ENCODE measurements around the gene TMEM214. TPM values are rescaled to one million over a fixed set of nuclear protein-coding genes. Genes with fewer than 3 reads are reported as not detected.

TMEM214 gene
- polyA plus RNA-seq, 1 donor (not counting 4 experiments of a cell fraction or from before 2014, with no cell fraction given): 38.0 TPM

DNA sequence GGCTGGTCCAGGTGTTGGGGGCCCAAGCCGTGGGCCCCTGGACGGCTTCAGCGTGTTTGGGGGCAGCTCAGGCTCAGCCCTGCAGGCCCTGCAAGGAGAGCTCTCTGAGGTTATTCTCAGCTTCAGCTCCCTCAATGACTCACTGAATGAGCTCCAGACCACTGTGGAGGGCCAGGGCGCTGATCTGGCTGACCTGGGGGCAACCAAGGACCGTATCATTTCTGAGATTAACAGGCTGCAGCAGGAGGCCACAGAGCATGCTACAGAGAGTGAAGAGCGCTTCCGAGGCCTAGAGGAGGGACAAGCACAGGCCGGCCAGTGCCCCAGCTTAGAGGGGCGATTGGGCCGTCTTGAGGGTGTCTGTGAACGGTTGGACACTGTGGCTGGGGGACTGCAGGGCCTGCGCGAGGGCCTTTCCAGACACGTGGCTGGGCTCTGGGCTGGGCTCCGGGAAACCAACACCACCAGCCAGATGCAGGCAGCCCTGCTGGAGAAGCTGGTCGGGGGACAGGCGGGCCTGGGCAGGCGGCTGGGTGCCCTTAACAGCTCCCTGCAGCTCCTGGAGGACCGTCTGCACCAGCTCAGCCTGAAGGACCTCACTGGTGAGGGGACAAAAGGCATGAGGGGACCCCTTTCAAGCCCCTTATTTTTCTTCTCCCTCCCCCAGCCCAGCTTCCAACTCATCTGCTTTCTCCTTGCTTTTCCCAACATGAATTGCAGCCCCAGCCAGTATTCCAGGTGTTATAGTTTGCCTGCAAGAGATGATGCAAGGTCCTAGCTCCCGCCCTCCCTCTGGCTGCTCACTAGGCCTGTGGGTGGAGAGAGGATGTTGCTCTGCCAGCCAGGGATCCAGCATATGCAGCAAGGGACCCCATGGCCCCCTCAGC, 50.9 kb downstream of the TMEM214 start:
- no peak for DNase-seq (ENCODE audit: low read depth, low spot score)
- H4K20me1 ChIP-seq (ENCODE audit: control insufficient read depth, extremely low read depth, insufficient read depth, low read length): no peaks in the 10 kb centered on the region
- FAIRE-seq: no peak
- peaks cover 18% of the 10 kb centered on the region for H3K4me1 ChIP-seq (ENCODE audit: control insufficient read depth, extremely low read depth, insufficient read depth, low read length)
- no peaks in the 10 kb centered on the region for H3K36me3 ChIP-seq (ENCODE audit: control insufficient read depth in 2 of 2, extremely low read depth in 1 of 2, insufficient read depth in 2 of 2, low read length in 2 of 2)
- dilution Hi-C loops (cut with MboI; ENCODE audit: extremely low pct_ligation_motif_present, low sequenced_read_pairs): no loop called here
- TF ChIP-seq, protein P1, sequence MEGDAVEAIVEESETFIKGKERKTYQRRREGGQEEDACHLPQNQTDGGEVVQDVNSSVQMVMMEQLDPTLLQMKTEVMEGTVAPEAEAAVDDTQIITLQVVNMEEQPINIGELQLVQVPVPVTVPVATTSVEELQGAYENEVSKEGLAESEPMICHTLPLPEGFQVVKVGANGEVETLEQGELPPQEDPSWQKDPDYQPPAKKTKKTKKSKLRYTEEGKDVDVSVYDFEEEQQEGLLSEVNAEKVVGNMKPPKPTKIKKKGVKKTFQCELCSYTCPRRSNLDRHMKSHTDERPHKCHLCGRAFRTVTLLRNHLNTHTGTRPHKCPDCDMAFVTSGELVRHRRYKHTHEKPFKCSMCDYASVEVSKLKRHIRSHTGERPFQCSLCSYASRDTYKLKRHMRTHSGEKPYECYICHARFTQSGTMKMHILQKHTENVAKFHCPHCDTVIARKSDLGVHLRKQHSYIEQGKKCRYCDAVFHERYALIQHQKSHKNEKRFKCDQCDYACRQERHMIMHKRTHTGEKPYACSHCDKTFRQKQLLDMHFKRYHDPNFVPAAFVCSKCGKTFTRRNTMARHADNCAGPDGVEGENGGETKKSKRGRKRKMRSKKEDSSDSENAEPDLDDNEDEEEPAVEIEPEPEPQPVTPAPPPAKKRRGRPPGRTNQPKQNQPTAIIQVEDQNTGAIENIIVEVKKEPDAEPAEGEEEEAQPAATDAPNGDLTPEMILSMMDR (optimal IDR thresholded peaks at IDR 0.05 in 1 of 3, IDR thresholded peaks at IDR 0.05 in 1 of 3, conservative IDR thresholded peaks at IDR 0.05 in 1 of 3; ENCODE audit: extremely low read depth in 1 of 3, insufficient read depth in 2 of 3, low read length in 3 of 3): no peak
- TF ChIP-seq EZH2 (IDR thresholded peaks at IDR 0.05; ENCODE audit: low read length): no peak
- H3K9me1 ChIP-seq (ENCODE audit: control insufficient read depth, extremely low read depth, insufficient read depth, low read length): no peaks in the 10 kb centered on the region
- no peak overlapping the region for H3K4me2 ChIP-seq (ENCODE audit: control insufficient read depth, extremely low read depth, insufficient read depth, low read depth, low read length)
- H3K27ac ChIP-seq (ENCODE audit: control insufficient read depth, insufficient read depth, low read length): no peak overlapping the region
- no peak overlapping the region for H2AFZ ChIP-seq (ENCODE audit: control insufficient read depth, low read length)
- H3K9ac ChIP-seq (ENCODE audit: control insufficient read depth, extremely low read depth, insufficient read depth, low read length): no peak overlapping the region
- H3K79me2 ChIP-seq (ENCODE audit: control insufficient read depth, insufficient read depth, low read length): no peaks in the 10 kb centered on the region
- no peaks in the 10 kb centered on the region for H3K9me3 ChIP-seq (ENCODE audit: control insufficient read depth, low read depth, low read length)
- no peak overlapping the region for H3K4me3 ChIP-seq (ENCODE audit: control insufficient read depth in 2 of 3, extremely low read depth in 1 of 3, insufficient read depth in 2 of 3, low read depth in 1 of 3, low read length in 3 of 3)
- no peaks in the 10 kb centered on the region for H3K27me3 ChIP-seq (ENCODE audit: control insufficient read depth, extremely low read depth, insufficient read depth, low read length)

DNA sequence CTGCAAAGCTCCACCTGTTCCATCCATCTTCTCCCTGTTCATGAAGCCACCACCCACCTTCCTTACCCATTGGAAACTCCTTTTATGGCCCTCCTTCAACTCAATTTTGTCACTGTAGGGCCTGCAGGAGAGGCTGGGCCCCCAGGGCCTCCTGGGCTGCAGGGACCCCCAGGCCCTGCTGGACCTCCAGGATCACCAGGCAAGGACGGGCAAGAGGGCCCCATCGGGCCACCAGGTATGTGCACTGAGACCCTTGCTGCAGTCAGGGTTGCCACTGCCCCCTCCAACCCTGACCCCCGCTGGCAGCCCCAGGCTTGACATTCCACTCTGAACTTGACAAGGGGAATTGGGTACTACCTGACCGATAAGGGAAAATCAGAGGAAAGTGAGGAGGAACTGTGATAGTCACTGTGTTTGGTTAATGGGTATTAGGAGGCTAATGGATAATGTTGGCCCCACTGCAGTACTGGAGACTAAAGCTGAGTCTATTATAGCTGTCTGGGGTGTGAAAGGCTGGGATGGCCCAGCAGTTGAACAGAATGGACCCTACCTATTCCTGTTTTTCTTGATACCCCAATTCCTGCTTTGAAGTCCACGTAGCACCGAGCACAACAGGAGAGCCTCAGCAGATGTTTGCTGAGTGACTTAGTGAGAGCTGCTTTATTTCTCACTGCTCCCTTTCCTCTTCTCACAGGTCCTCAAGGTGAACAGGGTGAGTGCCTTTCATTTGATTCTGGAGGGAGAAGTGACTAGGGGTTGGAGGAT, 51.7 kb downstream of the TMEM214 start:
- Histone ChIP-seq H3K36me3 (ENCODE audit: control insufficient read depth in 2 of 2, extremely low read depth in 1 of 2, insufficient read depth in 2 of 2, low read length in 2 of 2) (no peaks in the 10 kb centered on the region), H3K9me1 (ENCODE audit: control insufficient read depth, extremely low read depth, insufficient read depth, low read length) (no peaks in the 10 kb centered on the region), H3K4me2 (ENCODE audit: control insufficient read depth, extremely low read depth, insufficient read depth, low read depth, low read length) (no peak overlapping the region), H4K20me1 (ENCODE audit: control insufficient read depth, extremely low read depth, insufficient read depth, low read length) (no peaks in the 10 kb centered on the region), H3K4me1 (ENCODE audit: control insufficient read depth, extremely low read depth, insufficient read depth, low read length) (peaks cover 18% of the 10 kb centered on the region), H3K79me2 (ENCODE audit: control insufficient read depth, insufficient read depth, low read length) (no peaks in the 10 kb centered on the region), H3K9me3 (ENCODE audit: control insufficient read depth, low read depth, low read length) (no peaks in the 10 kb centered on the region), H3K27me3 (ENCODE audit: control insufficient read depth, extremely low read depth, insufficient read depth, low read length) (no peaks in the 10 kb centered on the region), H2AFZ (ENCODE audit: control insufficient read depth, low read length) (no peak overlapping the region), H3K9ac (ENCODE audit: control insufficient read depth, extremely low read depth, insufficient read depth, low read length) (no peak overlapping the region), H3K4me3 (ENCODE audit: control insufficient read depth in 2 of 3, extremely low read depth in 1 of 3, insufficient read depth in 2 of 3, low read depth in 1 of 3, low read length in 3 of 3) (no peak overlapping the region), H3K27ac (ENCODE audit: control insufficient read depth, insufficient read depth, low read length) (no peak overlapping the region)
- FAIRE-seq (no peak), DNase-seq (ENCODE audit: low read depth, low spot score) (no peak)
- dilution Hi-C loops (cut with MboI; ENCODE audit: extremely low pct_ligation_motif_present, low sequenced_read_pairs): no loop called here
- no peak for TF ChIP-seq EZH2 (IDR thresholded peaks at IDR 0.05; ENCODE audit: low read length)
- TF ChIP-seq, protein P1 (optimal IDR thresholded peaks at IDR 0.05 in 1 of 3, IDR thresholded peaks at IDR 0.05 in 1 of 3, conservative IDR thresholded peaks at IDR 0.05 in 1 of 3; ENCODE audit: extremely low read depth in 1 of 3, insufficient read depth in 2 of 3, low read length in 3 of 3): no peak
